Vagina (tissue), 2 donors: ENCODE measurements around the gene CRTC2. TPM values are rescaled to one million over a fixed set of nuclear protein-coding genes. Genes with fewer than 3 reads are reported as not detected.

Experiments used
- DNase-seq, 2 donors: peaks; one replicate each; pipeline ENCODE4 v3.0.0-alpha.2; 2017; ENCODE audit errors: extremely low spot score in 2 of 2
- H3K27ac ChIP-seq: fragments of 200-600 bp; sonication (generic); one replicate; pipeline ENCODE4 v1.5.1; 2019
- H3K27me3 ChIP-seq: fragments of 200-600 bp; sonication (generic); one replicate; pipeline ENCODE4 v1.5.1; 2019
- H3K36me3 ChIP-seq, 2 donors: fragments of 200-600 bp; sonication (generic); one replicate each; pipeline ENCODE4 v1.5.1; 2017 to 2019
- H3K4me1 ChIP-seq: fragments of 200-600 bp; sonication (generic); one replicate; pipeline ENCODE4 v1.5.1; 2019
- H3K4me3 ChIP-seq, 2 donors: fragments of 200-600 bp; sonication (generic); 1 replicate in 1 of 2; 2 replicates in 1 of 2; pipeline ENCODE4 v1.5.1; 2016 to 2019
- H3K9me3 ChIP-seq: fragments of 200-600 bp; sonication (generic); one replicate; pipeline ENCODE4 v1.5.1; 2019
- CTCF ChIP-seq, 3 experiments: fragments of 450-650 bp in 2 of 3; fragments of 200-600 bp in 1 of 3; sonication (generic) in 1 of 3; IDR thresholded peaks; one replicate each; pipeline ENCODE4 v1.5.1; 2017 to 2019; ENCODE audit warnings: antibody characterized with exemption in 3 of 3, mild to moderate bottlenecking in 2 of 3, moderate library complexity in 2 of 3
- POLR2A ChIP-seq, 2 donors: fragments of 450-650 bp; IDR thresholded peaks; one replicate each; pipeline ENCODE4 v1.6.1; 2017; ENCODE audit warnings: antibody characterized with exemption in 2 of 2, mild to moderate bottlenecking in 2 of 2, moderate library complexity in 2 of 2
- POLR2AphosphoS5 ChIP-seq, 2 donors: sonication (generic); formaldehyde crosslinking; IDR thresholded peaks; one replicate each; pipeline ENCODE4 v1.9.0; 2017; ENCODE audit warnings: antibody characterized with exemption in 2 of 2, mild to moderate bottlenecking in 2 of 2, low read depth in 1 of 2; ENCODE audit not compliant: insufficient read depth in 1 of 2
- intact Hi-C: fragments of 100-400 bp; cut with DNase I; formaldehyde crosslinking; loops from one replicate; pipeline ENCODE4 v1.15.1; 2023
- total RNA-seq: library from RNA; depleted of rRNA; stranded (reverse); fragments of >200 nt; gene quantifications from one replicate; pipeline ENCODE4 v1.2.3, GENCODE V29; 2016

The CRTC2 gene
- total RNA-seq, 1 donor from 2014 or later, result 19.2 TPM

DNA sequence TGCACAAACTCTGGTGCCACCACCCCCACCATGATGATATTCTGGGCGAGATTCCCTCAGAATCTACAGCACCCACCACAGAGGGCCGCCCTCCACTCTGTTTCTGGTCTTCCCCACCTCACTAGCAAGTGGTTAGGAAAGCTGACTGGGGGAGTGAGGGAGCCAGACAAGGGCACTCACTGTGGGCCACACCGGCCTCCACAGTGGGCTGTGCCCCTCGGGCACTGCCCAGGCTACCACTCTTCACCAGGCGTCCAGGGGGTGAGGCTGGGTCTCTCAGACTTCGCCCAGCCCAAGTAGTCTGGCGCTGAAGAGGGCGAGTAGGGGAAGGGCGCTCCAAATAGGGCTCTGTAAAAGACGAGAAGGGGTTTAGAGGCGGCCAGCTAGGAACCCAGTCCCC, 24.5 kb downstream of the CRTC2 start:
- no peak for DNase-seq
- Histone ChIP-seq H3K4me3 (no peak overlapping the region), H3K27me3 (no peaks in the 10 kb centered on the region), H3K9me3 (no peaks in the 10 kb centered on the region), H3K4me1 (no peaks in the 10 kb centered on the region), H3K27ac (no peak overlapping the region), H3K36me3 (peaks cover 0 to 64% of the 10 kb centered on the region in 2 donors)
- TF ChIP-seq CTCF (IDR thresholded peaks at IDR 0.05) (no peak), POLR2AphosphoS5 (IDR thresholded peaks at IDR 0.05; ENCODE audit: insufficient read depth in 1 of 2, low read depth in 1 of 2) (no peak), POLR2A (IDR thresholded peaks at IDR 0.05) (no peak)
- intact Hi-C loops, result no loop called here

- Histone ChIP-seq H3K27me3 (no peaks in the 10 kb centered on the region), H3K4me3 (no peak overlapping the region), H3K27ac (no peak overlapping the region), H3K4me1 (no peaks in the 10 kb centered on the region), H3K36me3 (peaks cover 0 to 64% of the 10 kb centered on the region in 2 donors), H3K9me3 (no peaks in the 10 kb centered on the region)
- intact Hi-C loops, result no loop called here
- DNase-seq, result no peak
- TF ChIP-seq POLR2A (IDR thresholded peaks at IDR 0.05), result no peak
- TF ChIP-seq CTCF (IDR thresholded peaks at IDR 0.05), result no peak
- TF ChIP-seq POLR2AphosphoS5 (IDR thresholded peaks at IDR 0.05; ENCODE audit: insufficient read depth in 1 of 2, low read depth in 1 of 2), result no peak
These were observed 25.0 kb downstream of the CRTC2 start for GRCh38 chr1:153933430-153933829.

GRCh38 chr1:153932156-153933131, 26.0 kb downstream of the CRTC2 start:
- intact Hi-C loops, result no loop called here
- Histone ChIP-seq H3K4me3 (no peak overlapping the region), H3K9me3 (no peaks in the 10 kb centered on the region), H3K4me1 (no peaks in the 10 kb centered on the region), H3K27me3 (no peaks in the 10 kb centered on the region), H3K36me3 (peaks cover 0 to 60% of the 10 kb centered on the region in 2 donors), H3K27ac (no peak overlapping the region)
- TF ChIP-seq POLR2AphosphoS5 (IDR thresholded peaks at IDR 0.05; ENCODE audit: insufficient read depth in 1 of 2, low read depth in 1 of 2) (no peak), CTCF (IDR thresholded peaks at IDR 0.05) (no peak), POLR2A (IDR thresholded peaks at IDR 0.05) (no peak)
- no peak for DNase-seq

- H3K4me1 ChIP-seq, result no peaks in the 10 kb centered on the region
- intact Hi-C loops, result no loop called here
- no peak overlapping the region for H3K27ac ChIP-seq
- TF ChIP-seq POLR2A (IDR thresholded peaks at IDR 0.05) (no peak), POLR2AphosphoS5 (IDR thresholded peaks at IDR 0.05; ENCODE audit: insufficient read depth in 1 of 2, low read depth in 1 of 2) (no peak), CTCF (IDR thresholded peaks at IDR 0.05) (no peak)
- DNase-seq, result no peak
- H3K27me3 ChIP-seq, result no peaks in the 10 kb centered on the region
- H3K36me3 ChIP-seq, result peaks cover 0 to 40% of the 10 kb centered on the region in 2 donors
- H3K9me3 ChIP-seq, result no peaks in the 10 kb centered on the region
- H3K4me3 ChIP-seq, result no peak overlapping the region
These were observed 28.1 kb downstream of the CRTC2 start for GRCh38 chr1:153929981-153930948.
